CD1c-positive myeloid dendritic cell (primary cell): ENCODE measurements around the gene GPR146.
A peak's percentile ranks its signal among the peaks of the same experiment; 100 is the strongest.

ENCODE experiments used
- DNase-seq: peaks from one replicate; pipeline ENCODE4 v3.0.0-alpha.2; 2016; ENCODE audit errors: extremely low spot score

Gene GPR146

DNA sequence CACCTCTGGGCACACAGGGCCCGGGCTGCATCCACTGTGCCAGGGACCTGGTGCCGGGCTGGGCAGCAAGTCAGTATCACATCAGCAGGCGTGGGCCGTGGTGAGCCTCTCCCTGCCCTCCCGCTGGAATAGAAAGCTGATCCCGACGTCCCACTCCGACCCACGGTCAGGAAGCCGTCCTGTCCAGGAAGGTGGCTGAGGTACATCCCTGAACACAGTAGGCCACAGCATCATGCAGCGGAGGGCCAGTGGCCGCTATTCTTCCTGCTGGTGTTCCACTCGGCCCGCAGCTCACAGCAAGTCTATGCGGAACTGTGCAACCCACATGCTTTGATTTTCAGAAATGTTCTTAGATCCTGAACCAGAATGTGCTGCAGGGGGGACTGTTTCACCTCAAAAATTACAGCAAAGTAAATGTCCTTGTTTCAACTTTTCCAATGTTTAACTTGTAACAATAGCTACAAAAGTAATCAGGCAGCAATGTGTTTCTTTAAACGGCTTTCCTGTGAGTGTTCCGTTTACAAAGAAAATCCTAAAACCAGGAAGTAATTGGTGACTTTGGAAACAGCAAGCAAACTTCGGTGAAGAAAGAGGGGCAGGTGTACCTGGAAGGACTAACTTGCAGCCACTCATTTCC lies 676 bp upstream of the GPR146 start:
- peak; percentile 65 for DNase-seq

DNA sequence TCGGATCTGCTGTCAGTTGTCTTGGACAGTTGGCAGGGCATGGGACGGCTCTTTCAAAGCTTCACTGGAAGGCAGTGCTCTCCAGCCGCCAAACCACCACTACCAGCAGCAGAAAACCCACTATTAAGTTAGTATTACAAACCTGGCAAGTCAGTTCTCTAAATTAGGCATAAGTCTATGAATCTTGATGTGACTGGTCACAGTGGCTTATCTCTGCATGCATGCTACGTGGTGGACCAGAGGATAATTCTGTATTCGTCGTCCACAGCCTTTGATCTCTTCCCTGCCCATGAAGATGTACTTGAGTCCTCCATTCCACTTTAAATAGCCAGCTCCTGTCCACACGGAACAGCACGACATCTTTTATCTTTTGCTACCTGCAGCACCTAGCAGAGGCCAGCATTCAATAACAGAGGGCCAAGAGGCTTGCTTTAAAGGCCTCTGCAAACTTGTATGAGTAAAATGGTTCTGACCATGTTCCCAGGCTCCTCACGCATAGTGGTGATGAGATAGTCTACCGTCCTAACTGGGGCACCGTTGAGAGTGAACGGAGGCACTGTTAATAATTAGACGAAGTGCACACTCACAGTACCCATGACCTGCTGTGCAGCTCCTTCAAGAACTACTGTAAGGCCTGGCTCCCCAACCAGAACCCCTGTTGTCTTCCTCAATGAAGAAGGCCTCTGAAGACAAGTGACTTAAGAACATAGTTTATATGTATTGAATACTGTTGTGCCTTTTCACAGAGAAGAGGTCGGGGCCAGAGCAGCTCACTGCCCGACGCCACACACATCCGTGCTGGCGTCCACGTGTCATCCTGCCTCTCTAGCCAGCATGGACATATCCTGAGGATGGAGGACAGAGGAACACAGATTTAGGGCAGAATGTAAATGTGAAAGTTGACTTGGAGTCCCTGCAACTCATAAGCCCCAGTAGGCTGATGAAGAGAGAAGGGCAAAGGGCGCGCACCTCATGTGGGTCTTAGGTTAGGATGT lies 1.0 kb downstream of the GPR146 start:
- no peak for DNase-seq

DNA sequence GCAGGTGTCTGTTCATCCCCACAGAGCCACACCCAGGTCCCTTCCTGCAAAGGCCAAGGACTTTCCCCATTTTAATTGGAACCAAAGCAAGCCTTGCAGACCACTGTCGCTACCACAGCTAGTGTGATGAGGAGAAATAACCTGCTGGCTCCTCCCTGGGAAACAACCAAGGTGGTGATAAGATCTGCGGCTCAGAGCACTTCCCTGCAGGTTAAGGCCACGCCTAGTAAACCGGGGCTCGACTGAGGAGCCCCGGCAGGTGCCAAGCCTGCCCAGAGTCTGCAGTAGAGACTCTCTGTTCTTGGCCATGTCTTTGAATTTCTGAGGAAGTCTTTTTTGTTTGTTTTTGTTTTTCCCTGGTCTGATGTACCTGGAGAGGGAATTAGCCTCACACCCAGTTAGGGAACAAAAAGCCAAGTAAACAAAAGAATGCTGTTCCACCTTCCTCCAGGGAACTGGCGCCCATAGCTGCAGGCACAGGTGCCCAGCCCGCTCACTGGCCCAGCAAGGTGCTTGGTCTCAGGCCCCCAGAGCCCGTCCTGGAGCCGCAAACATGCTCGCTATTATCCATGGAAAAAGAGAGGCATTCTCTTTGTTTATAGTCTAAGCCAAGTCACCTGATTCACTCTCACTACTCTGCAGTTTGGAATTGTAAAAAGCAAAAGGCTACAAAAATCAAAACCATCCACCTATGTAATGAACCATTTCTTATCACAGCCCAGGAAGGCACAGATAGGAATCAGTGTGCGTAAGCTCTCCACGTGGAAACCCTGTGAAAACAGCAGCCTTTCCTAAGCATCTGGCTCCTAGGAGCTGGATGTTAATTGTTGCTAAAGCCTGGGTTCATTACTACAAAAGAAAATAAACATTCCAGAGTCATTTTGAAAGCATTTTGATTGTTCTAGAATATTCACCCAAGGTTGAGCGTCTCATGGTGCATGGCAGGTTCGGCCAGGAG lies 2.7 kb downstream of the GPR146 start:
- no peak for DNase-seq

DNA sequence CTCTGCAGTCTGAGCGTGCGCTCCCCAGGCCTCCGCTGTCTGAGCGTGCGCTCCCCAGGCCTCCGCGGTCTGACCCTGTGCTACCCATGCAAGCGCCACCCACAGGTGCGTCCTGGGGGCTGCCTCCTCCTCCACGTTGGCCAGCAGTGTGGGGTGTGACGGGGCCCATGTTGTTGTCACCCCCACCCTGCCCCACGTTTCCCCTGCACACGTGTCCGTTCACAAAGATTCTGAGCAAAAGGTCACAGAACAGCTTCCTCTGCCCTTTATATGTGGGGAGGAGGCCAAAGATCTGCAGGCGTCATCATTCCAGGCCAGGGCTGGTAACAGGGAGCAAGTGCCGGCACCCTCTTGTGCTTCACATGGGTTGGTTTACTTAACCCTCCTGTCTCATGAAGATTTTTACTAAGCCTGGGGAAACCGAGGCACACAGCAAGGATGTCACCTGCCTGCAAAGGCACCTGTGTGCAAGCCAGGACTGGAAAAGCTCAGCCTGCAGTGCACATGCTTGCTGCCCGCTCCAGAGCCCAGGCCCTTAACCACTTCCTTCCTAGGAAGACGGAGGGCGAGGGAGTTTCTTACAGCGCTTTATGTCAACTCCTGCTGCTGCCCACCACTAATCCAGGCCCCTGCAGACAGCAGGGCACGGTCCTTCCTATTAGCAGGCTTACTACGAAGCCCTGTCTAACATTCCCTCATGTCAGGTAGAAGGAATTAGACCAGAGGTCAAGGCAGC lies 4.8 kb downstream of the GPR146 start:
- DNase-seq = peak; percentile 70

DNA sequence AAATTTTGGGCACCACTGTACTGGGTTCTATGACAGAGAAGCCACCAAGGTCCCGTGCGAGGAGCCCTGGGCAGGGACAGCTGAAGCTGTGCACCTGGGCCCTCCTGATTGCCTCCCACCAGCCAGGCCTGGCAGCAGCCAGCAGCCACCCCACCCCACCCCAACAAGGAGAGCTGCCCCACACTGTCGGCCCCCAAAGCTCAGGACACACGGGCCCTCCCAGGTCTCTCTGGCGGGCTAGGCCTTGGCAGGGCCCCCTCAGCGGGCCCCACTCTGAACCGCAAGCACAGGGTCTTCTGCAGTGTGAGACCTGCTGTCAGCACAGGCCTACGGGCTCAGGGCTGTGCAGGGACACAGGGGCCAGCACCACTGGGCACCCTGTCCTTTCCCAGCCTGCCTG lies 5.5 kb downstream of the GPR146 start:
- no peak for DNase-seq

DNA sequence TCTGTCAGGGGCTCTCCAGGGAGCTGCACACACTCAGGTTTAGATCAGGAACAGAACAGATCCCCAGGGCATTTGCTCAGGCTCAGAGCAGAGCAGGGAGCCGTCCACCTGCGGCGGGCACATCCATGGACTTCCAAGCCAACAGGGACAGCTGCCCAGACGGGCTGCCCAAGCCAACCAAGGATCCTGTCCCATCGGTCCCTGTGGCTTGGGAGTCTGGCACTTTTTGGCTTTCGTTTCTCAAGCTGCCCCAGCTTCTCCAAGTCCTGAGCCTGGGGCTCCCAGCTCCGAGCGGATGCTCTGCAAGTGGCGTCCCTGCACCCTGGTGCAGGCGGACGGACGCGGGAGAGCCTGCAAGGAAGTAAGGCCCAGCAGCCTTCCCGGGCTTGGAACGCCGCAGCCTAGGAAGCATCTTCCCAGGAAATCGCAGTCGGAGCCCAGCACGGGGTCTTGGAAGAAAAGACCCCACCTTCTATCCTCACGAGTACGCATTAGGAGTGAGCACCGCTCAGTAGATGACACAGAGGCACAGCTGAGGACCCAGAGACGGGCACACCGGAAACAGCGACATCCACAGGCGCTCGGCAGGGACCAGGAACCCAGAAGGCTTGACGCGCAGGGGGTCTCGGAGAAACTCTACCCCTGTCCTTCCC lies 6.0 kb downstream of the GPR146 start:
- no peak for DNase-seq

DNA sequence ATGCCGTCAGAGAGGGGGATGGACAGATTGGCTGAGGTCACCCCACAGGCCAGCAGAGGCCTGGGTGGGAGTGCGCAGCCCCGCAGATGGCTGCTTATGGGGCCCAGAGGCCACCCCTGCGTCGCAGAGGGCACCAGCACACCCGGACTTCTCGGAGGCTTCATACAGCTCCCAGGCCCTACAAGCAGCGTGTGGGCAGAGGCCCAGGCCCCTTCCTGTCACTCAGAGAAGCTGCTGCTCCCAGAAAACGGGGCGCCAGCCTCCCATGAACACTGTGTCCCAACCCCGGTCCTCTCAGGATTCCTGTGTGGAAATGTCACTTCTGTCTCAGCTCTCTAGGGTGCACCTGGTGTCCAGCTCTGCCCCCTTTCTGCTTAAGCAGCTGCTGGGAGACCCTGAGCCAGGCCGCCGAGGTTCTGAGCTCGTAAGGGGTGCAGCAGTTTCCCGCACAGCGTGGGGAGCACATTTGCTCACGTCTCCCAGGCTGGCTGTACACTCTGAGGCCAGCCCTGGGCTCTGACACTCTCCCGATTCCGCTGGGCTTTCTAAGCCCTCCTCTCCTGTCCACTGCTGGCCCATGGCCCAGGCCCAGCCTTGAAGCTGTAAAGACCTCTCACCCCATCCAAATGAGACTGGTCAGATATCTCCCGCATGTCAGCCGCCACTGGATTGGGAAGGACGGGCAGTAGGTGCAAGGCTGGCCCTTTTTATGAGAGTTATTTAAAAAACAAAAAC lies 6.8 kb downstream of the GPR146 start:
- DNase-seq = no peak

DNA sequence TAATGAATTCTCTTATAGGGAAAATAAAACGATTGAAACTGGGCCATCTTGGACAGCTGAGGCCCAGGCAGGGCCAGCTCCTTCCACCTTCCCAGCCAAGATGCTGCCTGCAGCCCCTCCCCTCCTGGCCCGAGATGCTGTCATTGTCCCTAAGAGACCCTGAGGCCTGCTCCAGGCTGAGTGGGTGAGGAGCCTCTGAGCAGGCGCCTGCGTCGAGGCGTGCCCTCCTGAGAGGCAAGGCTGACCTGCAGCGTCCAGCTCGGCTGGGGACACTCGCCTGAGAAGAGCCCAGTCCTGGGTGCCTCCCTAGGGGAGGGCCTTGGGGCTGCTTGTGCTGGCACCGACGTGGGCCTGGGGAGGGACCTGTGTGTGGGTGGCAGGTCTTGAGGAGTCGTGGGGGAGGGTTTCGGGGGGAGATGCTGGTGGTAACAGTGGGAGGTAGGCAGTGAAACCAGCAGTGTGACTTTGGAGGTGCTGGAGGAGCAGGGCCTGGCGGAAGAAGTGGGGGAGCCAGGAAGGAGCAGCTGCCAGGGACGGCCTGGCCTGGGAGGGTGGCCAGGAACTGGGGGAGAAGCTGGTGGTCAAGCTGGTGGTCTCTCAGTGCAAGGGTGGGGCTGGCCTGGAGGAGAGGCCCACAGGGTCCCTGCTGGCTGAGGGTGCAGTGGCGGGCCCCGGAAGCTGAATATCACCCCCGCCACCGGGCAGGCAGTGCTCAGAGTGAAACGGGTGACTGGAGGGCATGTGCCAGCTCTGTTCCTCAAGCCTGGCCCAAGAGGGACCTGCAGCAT lies 7.9 kb downstream of the GPR146 start:
- no peak for DNase-seq

DNA sequence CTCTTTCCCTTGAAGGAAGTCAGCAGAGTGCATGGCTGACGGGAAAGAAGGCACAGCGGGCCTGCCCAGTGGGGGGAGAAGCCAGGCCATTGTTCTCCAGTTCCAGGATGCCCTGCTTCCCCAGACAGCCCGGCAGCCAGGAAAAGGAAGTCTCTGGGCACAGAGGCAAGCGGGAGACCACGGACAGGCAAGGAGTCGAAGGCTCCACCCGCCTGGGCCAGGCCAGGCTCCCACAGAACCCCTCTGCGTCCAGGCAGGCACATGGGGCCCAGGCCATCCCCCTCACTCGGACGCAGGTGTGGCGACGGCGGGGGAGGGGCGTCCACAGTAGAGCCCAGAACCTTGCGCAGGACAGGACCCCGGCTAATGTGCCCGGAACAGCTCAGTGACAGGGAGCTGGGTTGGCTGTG lies 8.7 kb downstream of the GPR146 start:
- peak; percentile 61 for DNase-seq

DNA sequence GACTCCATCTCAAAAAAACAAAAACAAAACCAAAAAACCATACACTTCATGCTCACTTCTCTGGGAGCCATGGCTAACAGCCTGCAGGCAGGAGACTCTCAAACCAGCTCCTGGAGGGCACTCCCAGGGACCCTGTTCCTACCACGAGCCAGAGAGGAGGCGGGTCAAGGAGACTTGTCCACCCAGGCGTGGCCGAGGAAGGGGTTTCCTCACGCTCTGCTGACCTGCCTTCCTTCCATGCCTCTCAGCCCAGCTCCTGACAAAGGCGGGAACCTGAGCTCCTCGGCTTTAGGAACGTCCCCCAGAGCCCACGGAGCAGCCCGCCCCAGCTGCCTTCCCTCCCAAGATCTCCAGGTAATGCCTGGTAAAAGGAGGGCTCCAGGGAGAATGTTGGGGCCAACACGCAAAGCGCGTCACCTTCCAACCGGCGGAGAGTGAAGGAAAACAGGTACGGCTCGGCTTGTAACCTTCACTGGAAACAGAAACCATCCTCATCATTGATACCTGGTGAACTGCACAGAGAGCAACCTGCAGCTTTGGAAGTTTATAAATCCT lies 9.5 kb downstream of the GPR146 start:
- no peak for DNase-seq

DNA sequence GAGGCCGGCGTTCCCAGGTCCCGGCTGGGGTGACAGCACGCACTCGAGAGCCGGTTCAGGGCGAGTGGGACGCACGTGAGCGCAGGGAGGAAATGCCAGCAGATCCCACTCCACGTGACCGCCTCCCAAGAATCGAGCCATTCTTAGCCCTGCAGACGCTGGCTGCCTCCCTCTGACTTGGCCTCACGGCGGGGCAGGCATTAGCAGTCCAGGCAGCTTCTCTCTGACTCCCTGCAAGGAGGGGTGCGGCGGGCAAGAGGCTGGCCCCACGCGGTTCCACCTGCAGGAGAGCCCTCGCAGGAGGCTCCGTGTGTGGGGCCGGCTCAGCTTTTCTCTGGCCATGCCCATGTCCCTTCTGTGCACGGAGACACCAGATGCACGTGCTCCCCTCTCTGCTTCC lies 10.1 kb downstream of the GPR146 start:
- DNase-seq = no peak

DNA sequence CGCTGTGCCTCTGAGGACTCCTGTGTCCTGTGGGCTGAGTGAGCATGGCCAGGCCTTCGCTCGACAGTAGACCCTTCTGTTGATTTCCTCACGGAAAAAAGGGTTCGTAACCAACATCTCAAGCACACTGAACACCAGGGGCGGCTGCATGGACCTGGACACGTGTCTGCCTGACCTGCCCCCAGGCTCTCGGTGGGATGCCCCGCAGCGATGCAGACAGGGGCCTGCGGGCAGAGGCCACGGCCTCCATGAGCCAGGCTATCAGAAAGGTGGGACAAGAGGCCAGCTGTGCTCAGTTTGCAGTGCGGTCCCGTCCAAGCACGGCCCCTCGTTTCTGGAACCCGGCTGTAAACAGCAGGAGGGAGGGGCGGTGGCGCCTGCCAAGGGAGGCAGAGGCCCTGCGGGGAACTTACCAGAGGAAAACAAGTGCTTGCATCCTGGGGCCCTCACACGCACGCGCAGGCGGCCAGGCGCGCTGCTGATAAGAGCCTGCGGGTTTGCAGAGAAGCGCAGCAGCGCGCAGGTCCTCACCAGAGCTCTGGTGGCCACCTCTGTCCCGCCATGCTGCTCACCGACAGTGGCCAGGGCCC lies 10.6 kb downstream of the GPR146 start:
- DNase-seq = peak; percentile 33

DNA sequence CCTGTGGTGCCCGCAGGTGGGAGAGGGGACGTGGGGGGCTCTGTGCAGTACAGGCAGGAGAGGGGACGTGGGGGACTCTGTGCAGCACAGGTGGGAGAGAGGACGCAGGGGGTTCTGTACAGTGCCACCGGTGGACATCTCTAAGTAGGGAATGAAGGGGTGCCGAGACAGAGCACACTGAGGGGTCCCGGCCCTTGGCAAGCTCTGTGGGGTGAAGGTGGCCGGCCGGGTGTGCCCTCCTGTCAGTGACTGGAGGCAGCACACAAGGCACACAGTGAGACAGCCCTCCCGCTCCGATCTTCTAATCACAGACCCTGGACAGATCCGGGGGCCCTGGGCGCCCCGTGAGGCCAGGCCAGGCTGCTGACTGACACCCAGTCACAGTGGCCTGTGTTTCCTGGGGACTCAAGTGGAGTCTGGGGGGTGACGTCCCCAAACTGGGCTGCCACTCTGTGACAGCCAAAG lies 11.2 kb downstream of the GPR146 start:
- no peak for DNase-seq

DNA sequence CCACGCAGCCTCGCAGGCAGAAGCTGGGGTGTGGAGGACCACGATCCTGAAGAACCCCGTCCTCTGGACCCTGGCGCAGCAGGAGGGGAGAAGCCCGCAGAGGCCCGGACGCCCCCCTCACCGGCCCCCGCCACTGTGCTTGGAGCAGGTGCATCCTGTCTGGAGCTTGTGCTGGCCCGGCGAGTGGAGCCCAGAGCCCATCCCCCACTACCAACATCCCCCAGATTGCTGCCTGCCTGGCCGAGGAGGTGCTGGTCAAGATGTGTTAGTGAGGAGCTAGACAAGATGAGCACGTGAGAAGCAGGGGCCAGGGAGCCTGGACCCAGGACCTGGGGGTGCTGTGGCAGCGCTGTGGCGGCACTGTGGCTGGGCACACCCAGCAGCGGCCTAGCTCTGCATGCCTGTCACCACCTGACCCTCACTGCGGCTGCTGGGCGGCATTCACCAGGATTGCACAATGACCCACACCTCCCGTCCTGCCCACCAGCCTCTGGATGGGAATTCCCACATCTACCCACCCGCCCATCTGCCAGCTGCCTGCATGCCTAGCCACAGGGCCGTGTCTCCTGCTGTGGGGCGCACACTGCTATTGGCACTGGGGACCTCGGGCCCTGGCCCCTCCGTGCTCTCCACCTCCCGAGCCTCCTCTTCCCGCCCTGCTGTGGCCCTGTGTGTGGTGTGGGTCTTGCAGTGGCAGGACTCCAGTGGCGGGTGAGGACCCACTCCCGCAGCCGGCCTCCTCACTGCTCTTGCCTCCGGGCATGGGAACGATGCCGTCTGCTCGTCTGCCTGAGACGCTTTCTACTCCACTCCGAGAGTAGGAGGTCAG lies 11.8 kb downstream of the GPR146 start:
- DNase-seq = peak; percentile 51

DNA sequence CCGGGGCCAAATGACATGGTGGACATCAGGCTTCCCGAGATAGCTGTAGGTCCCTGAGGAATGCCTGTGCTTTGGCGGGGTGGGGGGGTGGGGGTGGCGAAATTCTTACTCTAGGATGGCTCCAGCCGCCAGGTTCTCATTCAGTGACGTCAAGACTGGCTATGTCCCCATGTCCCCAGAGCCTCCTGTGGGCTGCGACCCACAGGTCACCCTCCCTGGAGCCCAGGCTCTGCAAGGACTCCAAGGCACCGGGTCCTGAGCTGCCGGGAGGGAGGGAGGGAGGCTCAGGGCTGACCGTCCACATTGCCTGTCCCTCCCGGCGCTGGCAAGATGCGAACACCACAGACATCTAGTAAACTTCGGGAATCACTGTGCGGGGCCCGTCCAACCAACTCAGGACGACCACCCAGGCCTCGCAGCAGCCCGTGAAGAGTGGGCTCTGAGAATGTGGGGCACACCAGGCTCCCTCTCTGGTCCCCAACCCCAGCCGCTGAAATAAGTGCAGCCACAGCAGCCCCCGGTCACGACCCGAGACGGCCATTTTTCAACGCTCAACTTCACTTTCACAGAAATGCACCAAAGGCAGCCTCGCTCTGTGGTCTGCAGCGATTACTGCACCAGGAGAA lies 12.6 kb downstream of the GPR146 start:
- no peak for DNase-seq

DNA sequence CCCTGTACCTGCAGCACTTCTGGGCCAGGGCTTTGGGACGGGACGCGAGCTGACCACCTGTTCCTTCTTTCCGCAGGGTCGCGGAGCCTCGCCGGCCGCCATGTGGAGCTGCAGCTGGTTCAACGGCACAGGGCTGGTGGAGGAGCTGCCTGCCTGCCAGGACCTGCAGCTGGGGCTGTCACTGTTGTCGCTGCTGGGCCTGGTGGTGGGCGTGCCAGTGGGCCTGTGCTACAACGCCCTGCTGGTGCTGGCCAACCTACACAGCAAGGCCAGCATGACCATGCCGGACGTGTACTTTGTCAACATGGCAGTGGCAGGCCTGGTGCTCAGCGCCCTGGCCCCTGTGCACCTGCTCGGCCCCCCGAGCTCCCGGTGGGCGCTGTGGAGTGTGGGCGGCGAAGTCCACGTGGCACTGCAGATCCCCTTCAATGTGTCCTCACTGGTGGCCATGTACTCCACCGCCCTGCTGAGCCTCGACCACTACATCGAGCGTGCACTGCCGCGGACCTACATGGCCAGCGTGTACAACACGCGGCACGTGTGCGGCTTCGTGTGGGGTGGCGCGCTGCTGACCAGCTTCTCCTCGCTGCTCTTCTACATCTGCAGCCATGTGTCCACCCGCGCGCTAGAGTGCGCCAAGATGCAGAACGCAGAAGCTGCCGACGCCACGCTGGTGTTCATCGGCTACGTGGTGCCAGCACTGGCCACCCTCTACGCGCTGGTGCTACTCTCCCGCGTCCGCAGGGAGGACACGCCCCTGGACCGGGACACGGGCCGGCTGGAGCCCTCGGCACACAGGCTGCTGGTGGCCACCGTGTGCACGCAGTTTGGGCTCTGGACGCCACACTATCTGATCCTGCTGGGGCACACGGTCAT lies 13.3 kb downstream of the GPR146 start:
- no peak for DNase-seq
